Endodermal cell (in vitro differentiated cells): ENCODE measurements around the gene STK32B. TPM values are rescaled to one million over a fixed set of nuclear protein-coding genes. Genes with fewer than 3 reads are reported as not detected.

Experiments used
- DNase-seq: peaks from one replicate; pipeline ENCODE4 v3.0.0-alpha.2; 2017
- H3K27ac ChIP-seq: 2 replicates; pipeline ENCODE4 v1.5.1; 2013; ENCODE audit warnings: mild to moderate bottlenecking, low read depth, low read length, moderate library complexity
- H3K27me3 ChIP-seq: 2 replicates; pipeline ENCODE4 v1.6.1; 2013; ENCODE audit warnings: mild to moderate bottlenecking, low read length, moderate library complexity; ENCODE audit not compliant: insufficient read depth, control insufficient read depth, poor library complexity, severe bottlenecking
- H3K36me3 ChIP-seq: 2 replicates; pipeline ENCODE4 v1.7.0; 2013; ENCODE audit warnings: mild to moderate bottlenecking, low read length, moderate library complexity; ENCODE audit not compliant: control insufficient read depth, insufficient read depth
- H3K4me1 ChIP-seq: one replicate; pipeline ENCODE4 v1.7.0; 2013; ENCODE audit warnings: low read length; ENCODE audit not compliant: control insufficient read depth, insufficient read depth
- H3K4me3 ChIP-seq: 2 replicates; pipeline ENCODE4 v1.5.1; 2013; ENCODE audit warnings: mild to moderate bottlenecking, low read length, moderate library complexity
- H3K9ac ChIP-seq: 2 replicates; pipeline ENCODE4 v1.6.1; 2013; ENCODE audit warnings: mild to moderate bottlenecking, low read length, moderate library complexity; ENCODE audit not compliant: poor library complexity, severe bottlenecking; ENCODE audit errors: extremely low read depth
- H3K9me3 ChIP-seq: 2 replicates; pipeline ENCODE4 v1.6.1; 2013; ENCODE audit warnings: mild to moderate bottlenecking, low read length, moderate library complexity; ENCODE audit not compliant: control insufficient read depth
- H3K27ac Mint-ChIP-seq: 2 replicates; pipeline ENCODE4 v1.8.0; 2020; ENCODE audit warnings: mixed read lengths
- H3K27me3 Mint-ChIP-seq: 2 replicates; pipeline ENCODE4 v1.8.0; 2021; ENCODE audit warnings: mild to moderate bottlenecking, mixed read lengths; ENCODE audit not compliant: insufficient read depth
- H3K36me3 Mint-ChIP-seq: 2 replicates; pipeline ENCODE4 v1.8.0; 2020; ENCODE audit warnings: low read depth, mixed read lengths
- H3K4me1 Mint-ChIP-seq: 2 replicates; pipeline ENCODE4 v1.8.0; 2020; ENCODE audit warnings: mixed read lengths
- H3K4me3 Mint-ChIP-seq: 2 replicates; pipeline ENCODE4 v1.8.0; 2020; ENCODE audit warnings: mild to moderate bottlenecking, moderate library complexity, mixed read lengths
- H3K9me3 Mint-ChIP-seq: 2 replicates; pipeline ENCODE4 v1.8.0; 2020; ENCODE audit warnings: mild to moderate bottlenecking, mixed read lengths
- CTCF ChIP-seq: fragments of 200-600 bp; sonication (generic); conservative IDR thresholded peaks from 2 replicates; pipeline ENCODE4 v1.5.0; 2021; ENCODE audit warnings: antibody characterized with exemption, mild to moderate bottlenecking
- WGBS, 2 experiments: methylation state at CpG; one replicate each; pipeline versions ENCODE4 v1.1.5 to v1.1.7; 2013; ENCODE audit warnings: missing lambda C conversion rate in 2 of 2, mixed read lengths in 1 of 2; ENCODE audit not compliant: insufficient coverage in 1 of 2, insufficient read length in 1 of 2; 5-methylcytosine and 5-hydroxymethylcytosine counted together
- total RNA-seq, 2 donors: library from RNA; stranded (reverse); fragmentation: NEBNext Ultra II Directional in 1 of 2; extraction: Animal tissue kit (Norgen Biotek cat#: 25700) in 1 of 2; gene quantifications; 2 replicates in 1 of 2; 3 replicates in 1 of 2; pipeline ENCODE4 v1.2.1, GENCODE V29; 2021

The STK32B gene
- total RNA-seq, 2 donors from 2014 or later: 1.4 to 1.5 TPM

DNA sequence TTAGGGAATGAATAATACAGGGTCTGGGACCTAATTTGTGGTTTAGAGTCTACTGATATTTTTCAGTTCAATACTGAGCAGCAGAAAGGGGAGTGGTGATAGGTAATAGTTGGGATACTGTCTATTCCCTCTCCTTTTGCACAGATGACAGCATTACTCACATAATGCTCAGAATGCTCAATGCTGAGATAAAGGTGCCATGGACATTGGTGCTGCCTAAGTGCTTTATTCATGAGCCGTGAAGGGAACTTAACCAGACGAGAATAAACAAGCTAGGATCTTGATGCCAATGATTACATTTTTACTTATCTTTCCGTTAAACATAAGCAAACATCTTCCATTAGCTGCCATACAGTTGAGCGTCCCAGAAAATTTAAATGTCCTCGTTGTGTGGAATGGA is 75.6 kb downstream of the STK32B start:
- Mint-ChIP-seq H3K9me3 (no peaks in the 10 kb centered on the region), H3K36me3 (no peaks in the 10 kb centered on the region), H3K27me3 (peaks cover 9% of the 10 kb centered on the region), H3K27ac (no peak overlapping the region), H3K4me3 (no peak overlapping the region), H3K4me1 (peaks cover 20% of the 10 kb centered on the region)
- Histone ChIP-seq H3K36me3 (no peaks in the 10 kb centered on the region), H3K4me3 (no peak overlapping the region), H3K9ac (no peak overlapping the region), H3K9me3 (peaks cover 15% of the 10 kb centered on the region), H3K4me1 (peaks cover 7% of the 10 kb centered on the region), H3K27ac (no peak overlapping the region), H3K27me3 (no peaks in the 10 kb centered on the region)
- TF ChIP-seq CTCF: no peak
- 87 to 95% methylated on average over 3 to 5 of the region's 5 CpGs for WGBS, 2 experiments
- no peak for DNase-seq

GRCh38 chr4:5127556-5127955 is 76.3 kb downstream of the STK32B start:
- no peak overlapping the region for H3K4me3 Mint-ChIP-seq
- 83 to 93% methylated on average over 1 to 7 of the region's 7 CpGs for WGBS, 2 experiments
- no peak for DNase-seq
- no peak overlapping the region for H3K27ac Mint-ChIP-seq
- no peak for TF ChIP-seq CTCF
- H3K4me1 Mint-ChIP-seq: peaks cover 20% of the 10 kb centered on the region
- Histone ChIP-seq H3K27ac (no peak overlapping the region), H3K4me3 (no peak overlapping the region), H3K9me3 (peaks cover 10% of the 10 kb centered on the region), H3K36me3 (no peaks in the 10 kb centered on the region), H3K4me1 (peaks cover 7% of the 10 kb centered on the region), H3K9ac (no peak overlapping the region), H3K27me3 (no peaks in the 10 kb centered on the region)
- H3K27me3 Mint-ChIP-seq: peaks cover 9% of the 10 kb centered on the region
- H3K9me3 Mint-ChIP-seq: no peaks in the 10 kb centered on the region
- H3K36me3 Mint-ChIP-seq: no peaks in the 10 kb centered on the region

- no peak for TF ChIP-seq CTCF
- peaks cover 9% of the 10 kb centered on the region for H3K27me3 Mint-ChIP-seq
Measured at GRCh38 chr4:5128569-5128968, 77.3 kb downstream of the STK32B start.

More at GRCh38 chr4:5128569-5128968, 77.3 kb downstream of the STK32B start:
- Histone ChIP-seq H3K4me1 (peaks cover 8% of the 10 kb centered on the region), H3K27ac (no peak overlapping the region), H3K9me3 (peaks cover 10% of the 10 kb centered on the region), H3K9ac (no peak overlapping the region), H3K27me3 (no peaks in the 10 kb centered on the region), H3K36me3 (no peaks in the 10 kb centered on the region), H3K4me3 (no peak overlapping the region)
- Mint-ChIP-seq H3K4me3 (no peak overlapping the region), H3K36me3 (no peaks in the 10 kb centered on the region), H3K4me1 (peaks cover 25% of the 10 kb centered on the region), H3K9me3 (no peaks in the 10 kb centered on the region), H3K27ac (no peak overlapping the region)
- no peak for DNase-seq
- WGBS, 2 experiments: 85 to 100% methylated on average over 2 to 5 of the region's 5 CpGs
